HG03558 (cell line): ENCODE results near the gene HPGD.

Experiments
- ATAC-seq: cut with Tn5 transposase; IDR thresholded peaks from one replicate; pipeline ENCODE4 v1.9.1; 2021; ENCODE audit warnings: moderate number of reproducible peaks; ENCODE audit not compliant: unreplicated experiment; ENCODE audit errors: extremely low read depth

The HPGD gene

GRCh38 chr4:174483792-174484191 lies 38.5 kb downstream of the HPGD start:
- no peak for ATAC-seq

DNA sequence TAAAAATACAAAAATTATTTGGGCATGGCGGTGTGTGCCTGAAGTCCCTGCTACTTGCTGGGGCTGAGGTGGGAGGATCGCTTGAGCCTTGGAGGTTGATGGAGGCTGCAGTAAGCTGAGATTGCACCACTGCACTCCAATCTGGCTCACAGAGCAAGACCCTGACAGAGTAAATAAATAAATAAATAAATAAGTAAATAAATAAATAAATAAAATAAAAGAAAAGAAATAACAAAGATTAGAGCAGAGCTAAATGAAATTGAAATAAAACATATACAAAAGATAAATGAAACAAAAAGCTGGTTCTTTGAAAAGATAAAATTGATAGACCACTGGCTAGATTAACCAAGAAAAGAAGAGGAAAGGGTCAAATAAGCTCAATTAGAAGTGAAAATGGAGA lies 43.1 kb downstream of the HPGD start:
- no peak for ATAC-seq

DNA sequence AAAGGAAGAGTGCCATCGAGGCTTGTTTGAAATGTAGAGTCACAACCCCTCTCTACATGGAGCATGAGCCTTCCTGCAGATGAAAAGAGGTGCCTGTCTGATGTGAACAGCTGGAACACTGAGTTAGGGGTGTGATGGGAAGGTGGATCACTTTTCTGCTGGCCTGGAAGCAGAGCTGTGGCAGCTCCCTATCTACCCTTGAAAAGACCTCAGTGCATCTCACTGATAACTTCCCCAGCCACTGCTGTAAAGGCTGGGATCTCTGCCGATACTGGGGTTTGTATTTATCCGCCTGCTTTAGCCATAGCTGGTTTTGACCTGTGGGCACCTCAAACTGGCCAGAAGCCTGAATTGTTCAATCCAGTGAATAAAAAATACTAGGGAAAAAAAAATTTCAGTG lies 46.8 kb downstream of the HPGD start:
- ATAC-seq = no peak

DNA sequence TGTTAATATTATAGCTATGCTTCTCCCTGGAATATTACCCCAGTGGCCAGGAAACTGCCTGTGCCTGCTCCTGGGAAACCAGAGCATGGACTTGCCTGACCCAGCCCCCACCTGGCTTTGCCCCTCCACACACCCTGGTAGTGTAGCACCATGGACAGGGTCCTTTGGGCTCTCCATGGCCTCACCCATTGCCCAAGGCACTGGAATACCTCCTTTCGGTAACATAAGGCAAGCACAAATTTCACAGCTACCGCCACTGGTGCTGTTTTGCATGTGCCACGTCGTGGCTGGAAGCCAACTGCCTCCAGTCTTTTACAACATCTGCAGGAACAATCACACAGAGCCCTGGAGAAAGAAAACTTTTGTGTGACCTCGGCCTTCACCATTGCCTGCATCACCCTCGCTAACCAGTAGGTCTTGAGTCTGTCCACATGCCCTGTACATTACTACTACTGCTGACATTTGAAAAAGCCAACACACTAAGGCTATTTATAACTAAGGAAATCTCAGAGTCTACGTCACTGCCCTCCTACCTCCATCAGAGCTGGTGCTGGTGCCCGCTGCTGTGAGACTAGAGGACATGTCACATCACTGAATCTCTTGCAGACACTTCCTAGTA lies 47.7 kb downstream of the HPGD start:
- no peak for ATAC-seq

DNA sequence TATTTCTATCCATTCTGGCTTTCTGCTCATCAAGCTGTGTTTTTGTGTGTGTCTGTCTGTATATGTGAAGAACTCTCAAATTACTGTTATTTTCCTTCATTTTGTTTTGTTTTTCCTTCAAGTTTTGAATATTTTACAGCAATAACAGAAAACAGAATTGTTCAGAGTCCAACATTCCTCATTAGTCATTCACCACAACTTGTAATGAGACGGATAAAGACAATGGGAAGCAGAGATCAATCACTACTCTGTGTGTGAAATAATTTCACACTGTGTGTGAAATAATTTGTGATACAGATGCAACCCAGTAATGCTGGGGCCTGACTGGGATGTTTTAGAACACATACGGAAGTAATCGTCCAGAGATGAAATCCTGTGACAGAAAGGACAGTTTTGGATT lies 55.2 kb downstream of the HPGD start:
- no peak for ATAC-seq

DNA sequence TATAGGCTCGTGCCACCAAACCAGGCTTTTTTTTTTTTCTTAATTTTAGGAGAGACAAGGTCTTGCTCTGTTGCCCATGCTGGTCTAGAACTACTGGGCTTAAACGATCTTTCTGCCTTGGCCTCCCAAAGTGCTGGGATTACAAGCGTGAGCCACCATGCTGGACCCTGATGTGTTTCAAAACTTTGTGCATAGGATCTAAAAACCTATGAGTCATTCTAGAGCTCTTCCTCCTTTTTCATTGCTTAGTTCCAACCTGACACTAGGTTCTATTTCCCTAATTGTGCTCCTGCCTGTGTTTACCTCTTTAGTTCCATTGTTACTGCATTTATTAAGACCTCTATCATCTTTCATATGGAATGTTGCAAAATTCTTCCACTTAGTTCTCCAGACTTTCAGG lies 57.3 kb downstream of the HPGD start:
- ATAC-seq = no peak

DNA sequence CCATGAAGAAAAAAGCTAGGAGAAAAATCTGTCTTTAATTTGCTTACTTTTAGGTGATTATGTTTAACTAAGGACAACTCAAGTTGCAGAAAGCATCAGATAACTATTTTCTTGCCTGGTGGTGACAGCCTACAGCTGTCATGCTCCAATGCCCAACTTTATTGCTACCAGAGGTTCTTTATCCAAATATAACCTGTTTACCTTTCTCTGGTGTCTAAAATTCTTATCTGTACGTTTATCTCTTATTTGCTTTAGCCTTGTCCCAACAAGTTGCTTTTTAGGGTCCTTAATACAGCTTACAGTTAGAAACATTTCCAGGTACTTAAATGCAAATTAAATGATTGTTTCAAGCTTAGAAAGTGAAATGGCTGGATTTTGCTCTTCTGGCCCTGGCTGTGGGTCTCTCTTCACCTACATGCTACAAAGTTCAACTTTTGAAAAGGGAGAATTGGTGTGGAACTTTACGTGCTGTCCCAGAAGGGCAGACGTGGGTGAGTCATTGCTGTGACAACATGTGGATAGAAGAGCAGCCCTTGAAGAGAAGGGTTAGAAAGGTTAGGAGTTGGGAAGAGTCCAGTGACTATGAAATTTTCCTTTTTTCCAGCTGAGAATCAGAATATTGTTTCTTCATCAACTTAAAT lies 60.7 kb downstream of the HPGD start:
- ATAC-seq = no peak

DNA sequence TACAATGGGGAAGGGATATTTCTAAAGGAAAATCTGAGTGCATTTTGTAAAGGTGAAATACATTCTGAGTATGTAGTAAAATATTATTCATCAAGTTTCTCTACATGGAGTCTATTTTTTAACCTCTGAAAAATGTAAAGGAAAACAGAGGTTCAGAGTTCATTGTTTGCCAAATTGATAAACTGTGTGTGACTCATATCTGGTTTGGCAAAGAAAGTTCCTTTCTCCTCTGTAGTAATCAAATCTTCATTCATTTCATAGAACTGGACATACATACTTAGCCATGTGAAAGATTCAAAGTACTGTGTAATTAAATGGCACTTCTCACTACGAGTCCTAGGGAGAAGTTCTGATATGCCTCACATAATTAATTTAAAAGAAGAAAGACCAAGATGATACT lies 61.6 kb downstream of the HPGD start:
- ATAC-seq = no peak

GRCh38 chr4:174457468-174457867 lies 64.8 kb downstream of the HPGD start:
- no peak for ATAC-seq

DNA sequence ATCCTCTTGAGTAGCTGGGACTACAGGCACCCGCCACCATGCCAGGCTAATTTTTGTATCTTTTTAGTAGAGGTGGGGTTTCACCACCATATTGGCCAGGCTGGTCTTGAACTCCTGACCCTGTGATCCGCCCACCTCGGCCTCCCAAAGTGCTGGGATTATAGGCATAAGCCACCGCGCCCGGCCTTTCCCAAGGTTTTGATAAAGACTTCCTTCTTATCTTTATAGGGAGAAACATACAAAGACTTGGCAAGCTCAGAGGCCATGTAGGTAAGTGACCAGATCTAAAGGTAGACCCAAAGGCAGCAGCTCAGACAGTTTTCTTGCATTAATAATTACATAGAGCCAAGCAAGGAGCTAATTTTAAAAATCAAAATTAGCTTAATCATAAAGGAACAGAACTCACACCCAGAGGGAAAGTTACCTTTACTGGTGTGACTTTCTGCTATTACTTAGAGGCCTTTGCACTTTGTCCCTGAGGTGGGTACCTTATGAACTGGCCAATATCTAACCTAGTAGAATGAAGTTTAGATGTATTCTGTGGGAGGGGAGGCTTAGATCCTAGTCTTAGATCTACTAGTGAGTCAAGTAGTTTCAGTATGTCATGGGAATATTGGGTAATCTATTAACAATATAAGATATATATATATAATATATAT lies 67.3 kb downstream of the HPGD start:
- no peak for ATAC-seq

DNA sequence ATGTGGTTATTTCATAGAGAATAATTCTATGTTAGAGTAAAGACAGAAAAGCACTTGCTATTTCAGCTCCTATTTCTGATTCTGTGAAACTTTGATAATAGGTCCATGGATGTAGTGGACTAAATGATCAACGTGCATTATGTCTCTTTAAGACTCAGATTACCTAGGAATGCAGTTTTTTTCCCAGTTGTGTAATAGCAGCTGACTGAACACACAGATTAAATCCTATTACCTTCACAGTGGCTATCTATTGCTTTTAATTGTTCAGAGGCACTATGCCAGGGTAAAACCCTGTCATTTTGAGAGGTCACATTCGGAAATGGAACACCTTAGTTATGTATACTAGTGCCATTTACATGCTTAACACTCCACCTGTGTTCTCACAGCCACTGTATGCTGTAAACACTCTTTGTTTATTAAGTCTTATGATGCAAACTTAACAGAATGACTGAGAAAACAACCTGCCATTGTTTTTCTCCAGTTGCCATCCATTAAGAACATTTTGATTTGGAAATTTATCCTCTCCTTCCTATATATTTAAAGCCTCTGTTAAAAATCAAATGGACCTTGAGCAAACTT lies 70.5 kb downstream of the HPGD start:
- no peak for ATAC-seq

DNA sequence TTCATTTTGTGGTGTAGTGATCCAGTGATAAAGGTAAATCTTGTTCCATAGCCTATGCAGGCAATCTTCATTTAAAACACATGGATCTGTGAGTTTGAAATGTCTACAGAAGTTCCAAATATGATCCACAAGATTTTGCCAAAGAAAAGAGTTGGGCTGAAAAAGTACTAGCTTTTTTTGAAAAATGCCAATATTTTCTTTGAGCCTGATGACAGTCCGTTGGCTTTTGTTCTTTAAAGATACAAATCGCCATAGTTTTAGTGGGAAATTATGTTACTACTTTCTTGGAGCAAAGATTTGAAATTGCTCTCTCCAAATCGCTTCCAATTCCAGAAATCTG lies 71.5 kb downstream of the HPGD start:
- ATAC-seq = no peak

GRCh38 chr4:174449944-174450785 lies 72.1 kb downstream of the HPGD start:
- ATAC-seq = no peak

GRCh38 chr4:174449152-174449551 lies 73.1 kb downstream of the HPGD start:
- ATAC-seq = no peak

DNA sequence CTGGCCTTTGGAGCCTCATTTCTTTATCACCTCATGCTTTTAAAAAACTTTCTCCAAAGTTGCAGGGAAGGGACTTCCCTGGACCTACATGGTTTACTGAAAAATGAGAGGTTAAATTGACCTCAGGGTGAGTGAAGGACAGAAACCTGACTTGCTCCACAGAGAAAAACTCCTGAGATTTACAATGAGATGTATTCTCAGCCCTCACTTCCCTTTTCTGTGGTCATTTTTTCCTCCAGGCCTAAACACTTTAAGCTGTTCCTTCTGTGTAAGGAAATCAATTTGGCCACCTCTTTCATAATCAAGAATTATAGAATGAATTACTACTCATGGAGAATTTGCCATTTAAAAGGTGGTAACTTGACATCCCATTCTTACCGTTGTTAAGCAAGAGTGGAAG lies 77.9 kb downstream of the HPGD start:
- no peak for ATAC-seq
